Transverse colon (tissue), 4 donors: Measurements from ENCODE around the gene ZNF761.
"Not testable (repeated sequence)": the region's sequence is repeated elsewhere in the genome, so short reads cannot be mapped to it uniquely, and the experiment has no call there.

ENCODE experiments used
- CTCF ChIP-seq, 5 experiments: fragments of 200-600 bp in 3 of 5; fragments of 450-650 bp in 2 of 5; sonication (generic) in 3 of 5; IDR thresholded peaks; 1 replicate in 2 of 5; 2 replicates in 3 of 5; pipeline ENCODE4 v1.5.1; 2016 to 2017; ENCODE audit warnings: antibody characterized with exemption in 5 of 5, inconsistent platforms in 3 of 5, mild to moderate bottlenecking in 2 of 5, moderate library complexity in 1 of 5
- POLR2A ChIP-seq: fragments of 450-650 bp; IDR thresholded peaks from one replicate; pipeline ENCODE4 v1.6.1; 2016; ENCODE audit warnings: antibody characterized with exemption, mild to moderate bottlenecking, moderate library complexity
- POLR2AphosphoS5 ChIP-seq, 3 donors: sonication (generic); formaldehyde crosslinking; IDR thresholded peaks; one replicate each; pipeline ENCODE4 v1.6.1; 2016; ENCODE audit warnings: antibody characterized with exemption in 3 of 3

DNA sequence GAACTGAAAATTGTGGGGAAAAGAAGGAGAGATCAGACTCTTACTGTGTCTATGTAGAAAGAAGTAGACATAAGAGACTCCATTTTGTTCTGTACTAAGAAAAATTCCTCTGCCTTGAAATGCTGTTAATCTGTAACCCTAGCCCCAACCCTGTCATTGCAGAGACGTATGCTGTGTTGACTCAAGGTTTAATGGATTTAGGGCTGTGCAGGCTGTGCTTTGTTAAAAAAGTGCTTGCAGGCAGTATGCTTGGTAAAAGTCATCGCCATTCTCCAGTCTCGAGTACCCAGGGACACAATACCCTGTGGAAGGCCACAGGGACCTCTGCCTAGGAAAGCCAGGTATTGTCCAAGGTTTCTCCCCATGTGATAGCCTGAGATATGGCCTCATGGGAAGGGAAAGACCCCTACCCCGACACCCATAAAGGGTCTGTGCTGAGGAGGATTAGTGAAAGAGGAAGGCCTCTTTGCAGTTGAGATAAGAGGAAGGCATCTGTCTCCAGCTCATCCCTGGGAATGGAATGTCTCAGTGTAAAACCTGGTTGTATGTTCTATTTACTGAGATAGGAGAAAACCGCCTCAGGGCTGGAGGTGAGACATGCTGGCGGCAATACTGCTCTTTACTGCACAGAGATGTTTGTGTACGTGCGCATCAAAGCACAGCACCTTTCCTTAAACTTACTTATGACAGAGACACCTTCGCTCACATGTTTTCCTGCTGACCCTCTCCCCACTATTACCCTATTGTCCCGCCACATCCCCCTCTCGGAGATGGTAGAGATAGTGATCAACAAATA, 11.1 kb upstream of the ZNF761 start:
- TF ChIP-seq CTCF (IDR thresholded peaks at IDR 0.05); POLR2A; POLR2AphosphoS5 (IDR thresholded peaks at IDR 0.05): not testable (repeated sequence)
